Thoracic aorta (tissue), 2 donors: ENCODE results near the gene CNIH2. TPM values are rescaled to one million over a fixed set of nuclear protein-coding genes. Genes with fewer than 3 reads are reported as not detected.

Source experiments
- ATAC-seq: fragments of 150-250 bp; one replicate; pipeline ENCODE4 v1.8.0; 2017; ENCODE audit warnings: low read depth; ENCODE audit not compliant: insufficient number of reproducible peaks, low FRiP score
- DNase-seq: peaks from one replicate; pipeline ENCODE4 v3.0.0-alpha.2; 2020; ENCODE audit warnings: low spot score
- H3K27ac ChIP-seq, 2 donors: fragments of 200-600 bp; sonication (generic); 1 replicate in 1 of 2; 2 replicates in 1 of 2; pipeline ENCODE4 v1.5.1; 2016; ENCODE audit warnings: mild to moderate bottlenecking in 2 of 2, moderate library complexity in 2 of 2
- H3K27me3 ChIP-seq: fragments of 200-600 bp; sonication (generic); replicated peaks from 2 replicates; pipeline ENCODE4 v1.6.0; 2016; ENCODE audit warnings: mild to moderate bottlenecking; ENCODE audit not compliant: insufficient read depth
- H3K36me3 ChIP-seq: fragments of 200-600 bp; sonication (generic); one replicate; pipeline ENCODE4 v1.5.1; 2016
- H3K4me1 ChIP-seq, 2 donors: fragments of 200-600 bp; sonication (generic); 1 replicate in 1 of 2; 2 replicates in 1 of 2; pipeline versions ENCODE4 v1.5.1 to v1.6.0; 2016; ENCODE audit warnings: low read depth in 2 of 2, mild to moderate bottlenecking in 1 of 2; ENCODE audit not compliant: control insufficient read depth in 1 of 2
- H3K4me3 ChIP-seq: fragments of 200-600 bp; sonication (generic); 2 replicates; pipeline ENCODE4 v1.5.1; 2016; ENCODE audit warnings: mild to moderate bottlenecking
- H3K9me3 ChIP-seq: fragments of 200-600 bp; sonication (generic); 2 replicates; pipeline ENCODE4 v1.5.1; 2016
- CTCF ChIP-seq: fragments of 200-600 bp; sonication (generic); IDR thresholded peaks from one replicate; pipeline ENCODE4 v1.5.1; 2019; ENCODE audit warnings: antibody characterized with exemption
- total RNA-seq, 2 donors: library from RNA; depleted of rRNA; stranded (reverse); fragments of >200 nt; gene quantifications; one replicate each; pipeline versions ENCODE4 v1.1.0 to v1.2.3, GENCODE V29; 2016

CNIH2 gene
- total RNA-seq = not detected

- no peak within 1 kb of the TSS for H3K27ac ChIP-seq
- peak within 1 kb of the TSS; percentile 64 for H3K4me3 ChIP-seq
- H3K4me1 ChIP-seq = peaks cover 7 to 15% of the 10 kb centered on the region in 2 donors
- DNase-seq (no peak), ATAC-seq (no peak)
- no peaks in the 10 kb centered on the region for H3K27me3 ChIP-seq
- no peaks in the 10 kb centered on the region for H3K9me3 ChIP-seq
- H3K36me3 ChIP-seq = peaks cover 35% of the 10 kb centered on the region
- TF ChIP-seq CTCF = no peak
These were observed at the start of gene CNIH2 for GRCh38 chr11:66277471-66278362. Gene CNIH2, plus strand, starts transcription at chr11:66278175. Its CDS starts 282 bp downstream, at chr11:66278457.

GRCh38 chr11:66228521-66228920 is 49.5 kb upstream of the CNIH2 start:
- H3K36me3 ChIP-seq = peaks cover 46% of the 10 kb centered on the region

GRCh38 chr11:66230156-66230555 is 47.8 kb upstream of the CNIH2 start:
- Histone ChIP-seq H3K9me3 (no peaks in the 10 kb centered on the region), H3K36me3 (peaks cover 52% of the 10 kb centered on the region), H3K27me3 (no peaks in the 10 kb centered on the region), H3K27ac (no peak overlapping the region), H3K4me1 (no peaks in the 10 kb centered on the region), H3K4me3 (no peak overlapping the region)
- DNase-seq (no peak), ATAC-seq (no peak)
- TF ChIP-seq CTCF = no peak

More at GRCh38 chr11:66228521-66228920, 49.5 kb upstream of the CNIH2 start:
- ATAC-seq (no peak), DNase-seq (no peak)
- Histone ChIP-seq H3K27ac (no peak overlapping the region), H3K4me1 (no peaks in the 10 kb centered on the region), H3K27me3 (no peaks in the 10 kb centered on the region), H3K4me3 (no peak overlapping the region), H3K9me3 (no peaks in the 10 kb centered on the region)
- TF ChIP-seq CTCF = no peak

- H3K36me3 ChIP-seq = peaks cover 60% of the 10 kb centered on the region
- no peak overlapping the region for H3K4me3 ChIP-seq
- DNase-seq (no peak), ATAC-seq (no peak)
- no peaks in the 10 kb centered on the region for H3K9me3 ChIP-seq
- TF ChIP-seq CTCF = no peak
- H3K4me1 ChIP-seq = no peaks in the 10 kb centered on the region
- no peaks in the 10 kb centered on the region for H3K27me3 ChIP-seq
- no peak overlapping the region for H3K27ac ChIP-seq
These were observed 47.0 kb upstream of the CNIH2 start for GRCh38 chr11:66230978-66231377.

- ATAC-seq = no peak
- Histone ChIP-seq H3K36me3 (peaks cover 65% of the 10 kb centered on the region), H3K27me3 (no peaks in the 10 kb centered on the region), H3K4me3 (no peak overlapping the region), H3K4me1 (no peaks in the 10 kb centered on the region), H3K9me3 (no peaks in the 10 kb centered on the region), H3K27ac (no peak overlapping the region)
- no peak for TF ChIP-seq CTCF
- DNase-seq = no peak
These were observed 46.4 kb upstream of the CNIH2 start for GRCh38 chr11:66231561-66231960.
